NCI-H460 (cell line): ENCODE results near the gene WNK1. TPM values are rescaled to one million over a fixed set of nuclear protein-coding genes. Genes with fewer than 3 reads are reported as not detected.

ENCODE experiments used
- DNase-seq: peaks from one replicate; pipeline ENCODE4 v3.0.0-alpha.2; 2016; ENCODE audit warnings: low read depth; ENCODE audit errors: extremely low read depth
- small RNA-seq, 2 experiments: library from RNA; depleted of rRNA; stranded (forward); fragments of <200 nt; gene quantifications; one replicate each; pipeline ENCODE3, GENCODE V24; 2014
- total RNA-seq: library from RNA; depleted of rRNA; stranded (reverse); fragments of >200 nt; shearing (Covaris generic); gene quantifications from 2 replicates; pipeline ENCODE4 v1.2.3, GENCODE V29; 2014; rRNA removed

The WNK1 gene
- total RNA-seq, 1 experiment from 2014 or later: 49.0 TPM

DNA sequence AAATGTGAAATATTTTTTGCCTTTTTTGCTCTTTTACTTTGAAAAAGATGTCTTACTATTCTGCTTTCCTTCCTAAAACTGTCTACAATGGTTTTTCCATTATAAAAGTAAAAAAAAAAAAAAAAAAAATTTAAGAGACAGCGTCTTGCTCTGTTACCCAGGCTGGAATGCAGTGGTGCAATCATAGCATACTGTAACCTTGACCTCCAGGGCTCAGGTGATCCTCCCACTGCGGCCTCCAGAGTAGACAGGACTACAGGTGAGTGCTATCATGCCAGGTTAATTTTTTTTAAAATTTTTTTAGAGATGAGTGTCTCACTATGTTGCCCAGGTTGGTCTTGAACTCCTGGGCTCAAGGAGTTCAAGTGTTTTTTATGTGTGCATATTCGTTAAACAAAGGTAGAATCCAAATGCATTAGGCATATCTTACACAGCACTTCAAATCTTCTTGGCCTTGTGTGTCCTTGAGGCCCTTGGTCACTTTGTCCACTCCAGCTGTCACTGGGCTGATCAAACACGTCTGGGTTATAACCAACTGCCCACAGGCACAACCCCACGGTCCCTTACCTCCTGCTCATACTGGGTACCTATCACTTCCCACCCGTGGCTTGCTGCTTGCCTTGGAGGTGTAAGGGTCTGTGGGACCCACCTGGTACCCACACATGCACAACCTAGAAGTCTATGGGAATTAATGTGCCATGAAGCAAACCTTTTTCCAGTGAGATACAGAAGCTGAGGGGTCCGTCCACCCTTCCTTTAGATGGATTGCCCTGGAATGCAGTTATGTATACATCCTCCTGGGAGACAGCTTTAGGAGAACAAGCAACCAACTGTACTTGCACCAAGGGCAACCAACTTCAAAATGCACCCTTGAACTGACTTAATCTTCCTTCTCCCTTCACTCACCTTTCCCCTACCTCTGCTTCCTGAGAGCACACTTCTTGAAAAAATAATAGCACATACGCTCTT, 184.3 kb downstream of the WNK1 start:
- no peak for DNase-seq

DNA sequence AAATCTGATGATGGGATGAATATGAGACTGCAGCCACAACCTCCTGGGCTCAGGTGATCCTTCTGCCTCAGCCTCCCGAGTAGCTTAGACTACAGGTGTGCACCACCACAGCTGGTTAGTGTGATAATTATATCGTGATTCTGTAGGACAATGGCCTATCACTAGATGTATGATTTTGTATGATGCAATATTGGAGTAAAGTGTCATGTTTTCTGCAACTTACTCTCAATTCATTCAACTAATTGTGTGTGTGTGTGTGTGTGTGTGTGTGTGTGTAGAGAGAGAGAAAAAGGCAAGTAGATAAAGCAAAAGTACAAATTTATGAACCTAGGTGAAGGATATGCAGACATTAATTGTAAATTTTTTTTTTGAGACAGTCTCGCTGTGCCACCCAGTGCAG, 186.4 kb downstream of the WNK1 start:
- DNase-seq: no peak

DNA sequence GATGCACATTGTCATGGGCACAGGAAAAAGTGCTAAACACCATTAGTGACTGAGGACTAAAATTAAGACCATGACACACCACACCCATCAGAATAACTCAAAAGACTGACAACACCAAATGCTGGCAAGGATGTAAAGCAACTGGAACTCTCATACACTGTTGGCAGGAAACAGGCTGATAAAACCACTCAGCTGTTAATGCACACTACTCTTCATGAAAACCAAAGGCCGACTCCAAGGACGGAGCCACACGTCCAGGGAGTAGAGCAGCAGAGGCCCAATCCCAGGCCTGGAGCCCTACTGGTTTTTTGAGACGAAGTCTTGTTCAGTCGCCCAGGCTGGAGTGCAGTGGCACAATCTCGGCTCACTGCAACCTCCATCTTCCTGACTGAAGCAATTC, 190.7 kb downstream of the WNK1 start:
- DNase-seq: no peak

DNA sequence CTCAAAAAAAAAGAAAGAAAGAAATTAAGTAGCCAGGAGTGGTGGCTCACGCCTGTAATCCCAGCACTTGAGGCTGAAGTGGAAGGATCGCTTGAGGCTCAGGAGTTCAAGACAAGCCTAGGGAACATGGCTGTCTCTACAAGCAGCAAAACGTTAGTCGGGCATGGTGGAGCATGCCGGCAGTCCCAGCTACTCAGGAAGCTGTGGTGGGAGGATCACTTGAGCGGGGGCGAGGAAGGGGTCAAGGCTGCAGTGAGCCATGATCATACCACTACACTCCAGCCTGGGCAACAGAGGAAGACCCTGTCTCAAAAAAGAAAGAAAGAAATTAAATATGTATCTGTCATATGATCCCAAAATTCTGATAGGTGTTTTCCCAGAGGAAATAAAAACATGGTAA, 191.8 kb downstream of the WNK1 start:
- DNase-seq: no peak

DNA sequence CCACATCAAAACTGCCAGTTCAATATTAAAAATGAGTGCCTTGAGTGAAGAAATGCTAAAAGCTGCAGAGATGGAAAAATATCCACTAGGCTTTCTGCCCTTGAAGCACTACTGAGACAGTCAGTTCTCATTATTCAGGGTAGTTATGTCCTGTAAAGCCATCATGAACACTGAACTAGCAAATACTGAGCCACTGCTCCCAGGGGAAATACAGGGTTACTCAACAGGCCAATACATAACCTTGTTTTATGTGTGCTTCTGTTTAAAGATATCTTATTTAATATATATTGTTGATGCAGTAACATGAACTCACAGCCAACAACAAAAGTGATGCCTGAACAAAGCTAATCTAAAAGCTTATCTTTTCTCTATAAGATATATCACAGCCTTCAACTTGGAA, 193.8 kb downstream of the WNK1 start:
- DNase-seq: no peak

DNA sequence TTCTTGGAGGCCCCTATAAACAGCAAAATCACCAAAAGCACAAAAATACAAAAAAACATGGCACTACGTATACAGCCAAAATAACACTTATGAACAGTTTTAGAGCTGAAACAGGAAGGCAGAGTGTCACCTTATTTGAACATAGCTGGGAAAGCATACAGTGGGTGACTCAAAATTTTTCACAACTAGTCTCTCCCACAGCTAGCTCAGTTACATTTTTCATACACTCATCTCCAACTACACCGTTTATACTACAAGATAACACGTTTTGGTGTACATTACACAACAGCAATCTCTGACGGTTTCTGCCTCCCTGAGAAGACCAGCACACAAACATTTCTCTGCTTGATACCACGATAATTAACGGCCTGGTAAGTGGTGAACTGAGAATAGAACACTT, 194.3 kb downstream of the WNK1 start:
- no peak for DNase-seq

DNA sequence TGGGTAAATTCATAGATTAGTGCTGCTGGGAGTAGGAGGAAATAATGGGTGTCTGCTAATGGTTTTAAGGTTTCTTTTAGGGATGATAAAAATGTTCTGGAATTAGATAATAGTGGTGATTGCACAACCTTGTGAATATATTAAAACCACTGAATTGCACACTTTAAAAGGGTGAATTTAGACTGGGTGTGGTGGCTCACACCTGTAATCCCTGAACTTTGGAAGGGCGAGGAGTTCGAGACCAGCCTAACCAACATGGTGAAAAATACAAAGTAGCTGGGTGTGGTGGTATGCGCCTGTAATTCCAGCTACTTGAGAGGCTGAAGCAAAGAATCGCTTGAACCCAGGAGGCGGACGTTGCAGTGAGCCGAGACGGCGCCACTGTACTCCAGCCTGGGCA, 195.9 kb downstream of the WNK1 start:
- DNase-seq: no peak

DNA sequence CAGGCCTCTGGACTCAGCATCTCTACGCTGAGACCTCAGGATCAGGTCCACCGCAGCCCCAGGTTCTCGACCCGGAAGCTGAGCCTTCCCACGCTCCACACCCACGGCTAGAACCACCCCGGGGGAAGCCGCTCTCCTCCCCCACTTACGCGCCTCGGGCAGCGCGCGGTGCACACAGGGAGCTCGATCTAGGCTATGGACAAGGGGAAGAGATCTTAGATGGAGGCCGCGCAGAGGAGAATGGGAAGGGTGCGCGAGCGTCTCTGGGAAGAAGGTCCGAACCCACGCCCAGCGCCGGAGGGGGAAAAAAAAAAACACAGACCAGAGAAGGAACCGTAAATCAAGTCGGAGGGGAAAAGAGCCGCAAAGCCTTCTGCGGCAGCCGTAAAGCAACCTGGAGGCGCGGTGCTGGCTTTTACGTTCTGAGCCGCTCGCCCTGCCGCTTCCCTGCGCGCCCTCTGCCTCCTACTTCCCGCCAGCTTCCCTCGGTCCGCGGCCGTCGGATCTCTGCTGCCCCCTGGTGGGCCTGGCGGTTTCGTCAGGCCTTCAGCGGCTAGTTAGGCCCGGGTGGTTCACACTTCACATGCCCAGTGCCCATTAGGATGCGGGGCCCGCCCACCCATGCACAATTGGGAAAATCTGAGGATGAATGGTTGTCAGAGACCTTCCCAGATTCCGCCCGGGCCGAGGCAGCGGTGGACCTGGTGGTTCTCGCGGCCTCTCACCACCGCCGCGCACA, 197.2 kb downstream of the WNK1 start, which contains the start of gene RAD52:
RAD52 (minus strand) TSS at position 242 of the 739 bp plus-strand sequence. CDS start 16,636 bp downstream, outside the sequence.
- peak; percentile 98 for DNase-seq

DNA sequence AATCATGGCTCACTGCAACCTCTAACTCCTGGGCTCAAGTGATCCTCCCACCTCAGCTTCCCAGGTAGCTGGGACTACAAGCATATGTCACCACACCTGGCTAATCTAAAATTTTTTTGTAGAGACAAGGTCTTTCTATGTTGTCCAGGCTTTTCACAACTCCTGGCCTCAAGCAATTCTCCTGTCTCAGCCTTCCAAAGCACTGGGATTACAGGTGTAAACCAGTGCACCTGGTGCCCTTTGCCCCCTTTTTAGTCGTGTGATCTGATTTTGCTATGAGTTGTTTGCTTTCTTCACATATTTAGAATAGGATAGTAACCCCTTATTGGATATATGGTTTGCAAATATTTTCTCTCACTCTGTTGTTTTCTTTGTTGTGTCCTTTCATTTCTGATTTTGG, 198.8 kb downstream of the WNK1 start:
- no peak for DNase-seq

DNA sequence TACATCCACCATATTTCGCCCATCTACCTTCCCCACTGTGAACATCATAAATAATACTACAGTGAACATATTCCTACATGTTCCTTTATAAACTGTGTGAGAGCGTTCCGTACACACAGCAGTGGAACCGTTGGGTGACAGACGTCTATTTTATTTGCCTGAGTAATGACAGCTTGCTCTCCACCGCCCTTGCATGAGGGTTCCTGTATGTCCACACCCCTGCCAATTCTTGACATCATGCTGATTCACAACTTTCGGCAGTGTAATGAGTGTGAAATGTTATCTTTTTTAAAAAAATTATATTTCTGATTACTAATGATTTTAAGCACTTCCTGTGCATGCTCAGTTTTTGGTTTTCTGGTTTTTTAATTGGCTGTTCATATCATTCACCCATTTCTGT, 201.4 kb downstream of the WNK1 start:
- no peak for DNase-seq

DNA sequence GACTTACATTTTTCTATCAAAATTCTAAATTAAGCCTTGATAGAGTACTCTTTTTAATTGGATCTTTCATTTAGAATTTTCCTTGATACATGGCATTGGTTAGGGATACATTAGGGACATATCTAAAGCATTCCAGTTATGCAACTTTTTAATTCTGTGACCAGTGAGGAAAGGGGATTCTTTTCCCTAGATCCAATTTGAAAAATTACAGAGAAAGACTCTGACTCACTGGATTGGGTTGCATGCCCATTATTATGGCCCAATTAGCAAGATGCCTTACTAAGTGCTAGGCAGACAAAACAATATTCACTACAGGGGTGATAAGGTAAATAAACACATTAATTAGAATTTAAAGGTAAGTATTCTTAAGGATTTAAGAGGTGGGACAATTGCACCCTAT, 202.4 kb downstream of the WNK1 start:
- no peak for DNase-seq

DNA sequence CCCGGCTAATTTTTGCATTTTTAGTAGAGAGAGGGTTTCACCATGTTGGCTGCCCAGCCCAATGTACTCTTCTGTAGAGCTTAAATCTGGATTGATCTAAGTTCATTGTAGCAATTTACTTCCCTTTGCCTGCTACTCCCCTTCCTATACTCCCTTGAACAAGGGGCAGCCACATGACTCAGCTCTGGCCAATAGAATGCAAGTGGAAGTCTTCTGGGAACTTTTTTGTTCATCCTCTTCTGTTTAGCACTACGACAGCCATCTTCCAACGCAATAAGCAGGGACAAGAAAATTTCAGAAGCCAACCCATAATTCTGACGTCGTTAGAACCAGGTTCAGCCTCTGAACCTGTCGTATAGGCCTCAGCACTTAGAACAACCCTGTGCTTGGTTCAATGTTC, 203.6 kb downstream of the WNK1 start:
- no peak for DNase-seq

DNA sequence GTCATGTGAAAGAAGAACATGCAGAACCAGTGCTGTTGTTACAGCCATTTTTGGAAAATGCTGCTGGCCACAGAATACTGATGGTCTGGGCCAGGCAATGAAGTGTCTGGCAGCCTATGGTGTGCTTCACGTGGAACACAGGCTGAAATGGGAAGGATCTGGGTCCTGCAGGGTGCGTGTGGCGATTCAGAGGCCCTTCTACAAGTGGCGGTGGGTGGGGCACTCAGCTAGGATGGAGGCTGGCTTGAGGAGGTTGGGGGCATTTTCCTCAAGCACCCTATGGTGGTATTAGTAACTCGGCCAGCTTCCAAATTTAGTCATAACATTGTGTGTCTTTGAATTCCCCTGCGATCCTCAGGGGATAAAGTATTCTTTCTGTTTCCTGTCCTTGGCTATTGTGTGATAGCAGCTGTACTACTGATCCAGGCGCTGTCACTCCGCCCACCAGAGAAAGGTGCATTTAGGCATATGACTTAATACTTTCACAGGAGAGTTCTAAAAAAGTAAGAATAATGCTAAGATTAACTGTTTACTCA, 206.3 kb downstream of the WNK1 start:
- no peak for DNase-seq

Small RNA genes within 50 kb of the gene (small RNA-seq; reads per million reads assigned to genes)
- 0 to 0.06 reads per million in 2 experiments for gene RNU4ATAC16P

Other genes starting within 250 kb of the WNK1 start
- gene NINJ2, start 89.1 kb upstream of the WNK1 start, total RNA-seq: 0.45 TPM in 1 of 2 replicates, not detected in the other
- 20.7 and 23.4 TPM in 2 replicates for gene RAD52, start 197.1 kb downstream of the WNK1 start, total RNA-seq
- 12.5 and 12.7 TPM in 2 replicates for gene ERC1, start 238.6 kb downstream of the WNK1 start, total RNA-seq